HCEC 1CT (cell line): Measurements from ENCODE around the gene POLL.
"Not testable (repeated sequence)": the region's sequence is repeated elsewhere in the genome, so short reads cannot be mapped to it uniquely, and the experiment has no call there.

Experiments used
- DNase-seq: peaks from one replicate; pipeline ENCODE4 v3.0.0-alpha.2; 2017

POLL gene

DNA sequence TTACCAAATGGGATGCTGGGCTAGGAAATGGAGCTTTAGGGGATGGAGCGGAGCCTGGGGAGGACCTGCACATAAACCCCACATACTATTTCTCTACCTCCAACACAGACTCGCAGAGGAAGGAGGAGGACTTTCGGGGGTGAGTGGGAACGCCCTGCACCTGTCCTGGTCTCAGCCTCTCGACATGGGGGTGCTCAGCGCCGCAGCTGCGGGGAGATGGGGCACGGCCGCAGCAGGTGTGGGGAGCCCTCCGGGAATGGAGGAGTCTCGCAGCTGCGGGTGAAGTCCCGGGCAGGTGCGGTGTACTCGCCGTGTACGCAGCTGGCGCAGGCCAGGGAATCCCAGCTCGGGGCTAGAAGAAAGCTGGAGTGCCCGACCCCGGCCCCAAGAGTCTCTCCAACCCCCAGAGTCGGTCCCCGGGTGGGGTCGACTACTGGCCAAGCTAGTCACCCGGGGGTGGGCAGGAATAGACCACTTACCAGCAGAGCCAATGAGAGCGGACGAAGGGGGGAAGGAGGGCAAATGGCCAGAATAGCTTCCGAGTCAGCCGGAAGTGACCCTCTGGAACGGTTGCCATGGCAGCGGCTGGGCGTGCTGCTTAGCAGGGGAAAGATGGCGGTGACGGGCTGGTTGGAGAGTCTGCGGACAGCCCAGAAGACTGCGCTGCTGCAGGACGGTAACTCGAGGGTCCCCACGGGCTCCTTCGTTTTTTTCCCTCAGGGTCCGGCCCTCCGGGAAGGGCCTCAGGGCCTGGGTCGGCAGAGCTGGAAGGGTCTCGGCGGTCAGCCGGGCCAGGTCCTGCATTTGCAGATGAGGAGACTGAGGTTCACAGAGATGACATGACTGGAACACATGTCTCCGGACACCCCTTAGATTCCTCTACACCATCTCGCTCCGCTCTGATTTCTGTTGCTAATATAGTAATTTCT lies at the start of gene POLL, which contains the start of gene DPCD:
TSS of gene POLL (minus strand) at position 533 of the 929 bp plus-strand sequence. CDS start 897 bp downstream, outside the sequence.
TSS of gene DPCD (plus strand) at position 597 of the 929 bp plus-strand sequence. CDS start at position 613, 16 bp downstream.
- DNase-seq = peak; percentile 91

DNA sequence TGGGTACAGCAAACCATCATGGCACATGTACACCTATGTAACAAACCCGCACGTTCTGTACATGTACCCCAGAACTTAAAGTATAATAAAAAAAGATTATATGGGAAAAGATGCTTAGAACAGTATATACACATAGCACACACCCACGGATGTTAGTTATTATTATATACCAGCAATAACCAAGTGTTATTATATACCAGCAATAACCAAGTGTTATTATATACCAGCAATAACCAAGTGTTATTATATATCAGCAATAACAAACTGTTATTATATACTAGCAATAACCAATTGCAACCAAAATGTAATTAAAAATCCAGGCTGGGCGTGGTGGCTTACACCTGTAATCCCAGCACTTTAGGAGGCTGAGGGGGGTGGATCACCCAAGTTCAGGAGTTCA lies 45.5 kb upstream of the POLL start:
- DNase-seq = not testable (repeated sequence)

DNA sequence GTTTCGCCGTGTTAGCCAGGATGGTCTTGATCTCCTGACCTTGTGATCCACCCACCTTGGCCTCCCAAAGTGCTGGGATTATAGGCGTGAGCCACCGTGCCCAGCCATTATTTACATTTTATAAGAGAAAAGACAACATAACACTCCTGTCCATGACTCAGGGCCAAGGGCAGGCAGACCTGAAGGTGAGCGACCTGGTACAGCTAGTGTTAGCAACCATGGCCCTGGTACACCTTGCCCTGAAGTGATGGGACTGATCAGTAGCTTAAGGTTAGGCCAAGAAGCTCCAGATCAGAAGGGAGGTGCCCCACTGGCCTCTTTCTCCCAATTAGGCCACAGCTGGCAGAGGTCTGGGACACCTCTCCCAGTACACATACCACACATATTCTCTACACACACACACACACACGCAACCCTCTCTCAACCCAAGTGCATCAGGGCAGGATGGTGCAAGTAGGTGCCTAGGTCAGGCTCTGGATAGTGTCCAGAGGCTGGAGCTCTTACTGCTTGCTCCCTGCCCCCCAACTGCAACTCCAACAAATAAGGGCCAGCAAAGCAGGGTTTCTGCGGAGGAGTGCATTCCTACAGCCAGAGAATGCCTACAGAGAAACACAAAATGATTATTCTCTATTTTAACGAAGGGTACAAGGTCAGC lies 43.9 kb upstream of the POLL start:
- DNase-seq = no peak

DNA sequence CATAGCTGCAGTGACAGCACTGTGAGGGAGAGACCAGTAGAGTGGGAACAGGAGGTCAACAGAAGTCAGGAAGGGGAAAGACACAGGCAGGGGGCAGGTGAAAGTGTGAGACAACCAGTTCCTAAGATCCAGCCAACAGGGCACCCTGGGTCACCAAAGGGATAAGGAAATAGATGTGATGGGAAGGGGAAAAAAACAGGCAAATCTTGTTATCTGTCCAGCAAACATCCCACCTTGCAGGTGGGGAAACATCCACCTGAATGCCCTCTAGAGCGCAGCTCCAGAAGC lies 42.5 kb upstream of the POLL start:
- DNase-seq = no peak

DNA sequence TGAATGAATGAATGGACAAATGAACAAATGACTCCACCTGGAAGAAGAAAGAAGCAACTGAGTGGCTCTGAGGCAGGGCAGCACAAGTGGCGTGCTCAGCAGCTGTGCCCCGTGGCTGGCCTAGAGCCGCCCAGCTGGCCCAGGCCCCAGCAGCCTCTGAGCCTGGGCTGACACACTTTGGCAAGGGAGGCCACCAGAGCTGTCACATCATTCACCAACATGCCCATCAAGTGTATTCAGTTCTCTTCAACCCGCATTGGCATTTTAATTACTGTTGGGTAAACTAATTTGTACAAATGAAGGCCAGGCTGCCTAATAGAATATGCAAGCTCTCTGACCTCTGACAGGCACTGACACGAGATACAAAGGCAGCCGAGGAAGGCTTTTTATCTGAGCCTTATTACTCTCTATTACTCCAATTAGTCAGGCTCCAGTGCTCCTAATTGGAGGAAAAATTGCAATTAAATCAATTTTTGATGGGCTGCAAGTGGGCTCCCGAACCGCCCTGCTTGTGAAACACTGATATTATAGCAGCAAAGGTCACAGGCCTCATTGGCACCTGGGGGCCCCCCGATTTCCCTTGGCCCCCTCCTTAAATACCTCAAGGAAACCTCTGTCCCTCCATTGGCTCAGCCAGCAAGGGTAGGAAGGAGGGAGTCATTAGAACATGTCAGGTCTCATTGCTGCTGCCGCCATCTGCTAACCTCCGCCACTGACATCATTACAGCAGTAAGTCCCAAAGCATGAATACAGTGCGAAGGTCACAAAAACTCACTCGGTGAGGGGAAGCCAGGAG lies 42.0 kb upstream of the POLL start:
- no peak for DNase-seq

DNA sequence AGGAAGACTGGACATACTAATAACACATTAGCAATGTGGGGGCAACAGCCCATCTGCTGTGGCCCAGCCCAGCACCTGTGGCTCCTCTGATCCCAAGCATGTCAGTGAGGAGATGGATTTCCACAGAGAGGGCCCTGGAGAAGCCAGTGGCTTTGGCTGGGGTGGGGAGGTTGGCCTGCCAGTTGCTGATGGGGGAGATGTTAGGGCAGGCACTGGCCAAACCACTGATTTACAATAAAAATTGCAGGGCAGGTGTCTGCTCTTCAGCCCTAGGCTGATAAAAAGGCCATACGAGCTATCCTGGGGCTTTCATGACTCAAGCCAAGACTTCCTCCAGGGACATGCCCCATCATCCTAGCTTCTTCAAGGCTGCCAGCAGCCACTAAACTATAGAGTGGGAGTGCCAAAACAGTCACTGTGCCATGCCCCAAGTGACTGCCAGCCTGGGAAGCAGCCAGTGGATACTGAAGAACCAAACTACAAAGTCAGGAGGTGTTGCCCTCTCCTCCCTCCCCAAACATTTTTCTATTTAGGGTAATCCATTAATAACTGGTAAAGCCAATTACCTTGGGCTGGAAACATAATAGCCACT lies 37.9 kb upstream of the POLL start:
- DNase-seq = no peak

DNA sequence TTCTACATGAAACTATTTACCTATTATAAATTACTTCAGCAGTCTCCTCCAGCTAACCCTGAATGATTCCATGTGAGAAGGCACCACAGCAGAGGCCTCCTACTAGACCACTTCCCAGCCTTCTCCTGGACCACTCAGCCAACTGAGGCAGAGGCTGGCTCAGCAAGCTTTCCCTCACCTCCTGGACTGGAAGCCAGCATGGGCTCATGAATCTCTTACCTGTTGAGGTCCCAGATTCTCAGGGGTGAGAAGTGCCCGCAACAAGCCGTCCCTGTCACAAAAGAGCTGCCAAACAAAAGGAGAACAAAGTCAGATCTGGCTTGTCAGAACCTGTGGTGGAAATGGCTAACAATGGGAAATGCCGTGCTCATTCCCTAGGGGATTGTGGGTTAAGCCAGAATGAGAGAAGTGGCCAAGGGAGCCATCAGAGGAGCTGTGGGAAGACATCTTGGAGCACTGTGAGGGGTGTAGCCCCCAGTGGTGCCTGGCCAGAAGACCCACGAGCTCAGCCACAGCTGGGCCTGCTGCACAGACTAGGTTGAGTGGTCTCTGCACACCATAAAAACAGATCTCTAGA lies 36.6 kb upstream of the POLL start:
- no peak for DNase-seq

DNA sequence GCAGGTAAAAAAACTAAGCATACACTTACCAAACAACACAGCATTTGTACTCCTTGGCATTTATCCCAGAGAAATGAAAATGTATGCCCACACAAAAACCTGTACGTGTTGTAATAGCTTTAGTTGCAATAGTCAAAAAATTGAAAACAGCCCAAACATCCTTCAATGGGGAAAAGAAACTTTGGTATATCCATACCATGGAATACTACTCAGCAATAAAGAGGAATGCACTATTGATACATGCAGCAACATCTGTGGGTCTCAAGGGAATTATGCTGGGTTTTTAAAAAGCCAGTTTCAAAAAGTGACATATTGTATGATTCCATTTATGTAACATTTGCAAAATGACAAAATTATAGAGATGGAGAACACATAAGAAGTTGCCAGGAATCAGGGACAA lies 35.5 kb upstream of the POLL start:
- no peak for DNase-seq

DNA sequence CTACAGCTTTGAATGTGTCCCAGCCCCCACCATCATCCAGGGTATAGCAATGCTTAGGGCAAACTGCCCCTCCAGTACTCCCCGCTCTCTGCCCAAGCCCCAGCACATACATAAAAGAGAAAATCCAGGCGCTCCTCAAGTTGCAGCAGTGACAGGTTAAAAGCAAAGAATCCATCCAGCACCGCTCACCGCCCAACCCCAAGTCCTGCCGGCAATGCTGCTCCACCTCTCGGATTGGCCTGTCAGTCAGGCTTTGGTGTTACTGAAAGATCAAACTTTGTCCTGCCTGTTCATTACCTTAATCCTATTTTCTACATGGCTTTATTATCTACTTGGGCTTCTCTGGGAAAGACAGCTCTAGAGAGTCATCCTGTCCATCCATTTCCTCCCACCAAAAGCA lies 31.9 kb upstream of the POLL start:
- DNase-seq = no peak

DNA sequence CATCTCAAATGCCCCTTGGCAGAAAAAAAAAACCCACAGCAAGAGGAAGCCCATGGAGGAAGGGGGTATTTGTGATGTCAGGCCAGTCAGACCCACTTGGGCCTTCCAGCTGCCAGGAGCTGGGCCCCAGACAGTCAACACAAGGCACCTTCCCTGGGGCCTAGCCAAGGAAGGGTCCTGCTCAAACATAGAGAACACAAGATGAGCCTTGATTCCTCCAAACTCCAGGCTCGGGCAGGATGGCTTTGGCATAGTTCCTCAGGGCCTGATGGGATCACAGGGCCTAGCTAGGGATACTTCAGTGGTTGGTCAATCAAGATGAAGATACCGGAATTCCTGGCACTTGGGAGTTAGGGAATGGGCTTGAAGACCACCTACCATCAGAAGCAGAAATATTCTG lies 30.8 kb upstream of the POLL start:
- no peak for DNase-seq

DNA sequence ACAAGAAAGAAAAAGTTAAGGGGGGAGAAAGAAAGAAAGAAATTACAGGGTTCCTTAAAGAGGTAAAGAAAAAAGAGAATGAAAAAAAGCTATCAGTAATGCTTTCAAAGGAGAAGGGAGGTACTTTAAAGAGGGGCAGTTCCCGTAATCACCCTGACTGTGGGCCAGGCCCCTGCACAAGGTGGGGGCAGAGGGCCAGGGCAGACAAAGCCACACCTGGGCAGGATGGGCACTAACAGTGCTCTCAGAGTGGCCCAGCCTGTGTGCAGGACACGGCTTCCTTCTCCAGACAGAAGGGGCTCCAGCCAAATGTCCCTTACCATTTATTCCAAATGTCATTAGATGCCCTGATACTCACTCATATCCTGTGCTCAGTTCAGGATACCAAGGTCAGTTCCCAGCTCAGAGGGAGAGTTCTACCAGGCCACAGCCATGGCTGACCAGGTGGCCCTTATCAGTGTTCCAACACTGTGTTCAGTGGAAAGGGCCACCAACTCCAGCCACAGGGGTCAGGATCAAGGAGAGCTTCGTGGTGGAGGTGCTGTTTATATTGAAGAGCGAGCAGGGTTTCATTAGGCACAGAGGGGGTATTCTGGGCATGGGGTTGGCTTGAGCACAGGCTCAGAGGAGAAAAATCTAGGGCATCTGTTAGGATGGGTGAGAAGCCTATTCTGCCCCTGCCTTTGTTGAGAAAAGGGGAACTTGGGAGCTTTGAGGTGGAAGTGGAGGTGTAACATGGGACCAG lies 29.9 kb upstream of the POLL start:
- no peak for DNase-seq

DNA sequence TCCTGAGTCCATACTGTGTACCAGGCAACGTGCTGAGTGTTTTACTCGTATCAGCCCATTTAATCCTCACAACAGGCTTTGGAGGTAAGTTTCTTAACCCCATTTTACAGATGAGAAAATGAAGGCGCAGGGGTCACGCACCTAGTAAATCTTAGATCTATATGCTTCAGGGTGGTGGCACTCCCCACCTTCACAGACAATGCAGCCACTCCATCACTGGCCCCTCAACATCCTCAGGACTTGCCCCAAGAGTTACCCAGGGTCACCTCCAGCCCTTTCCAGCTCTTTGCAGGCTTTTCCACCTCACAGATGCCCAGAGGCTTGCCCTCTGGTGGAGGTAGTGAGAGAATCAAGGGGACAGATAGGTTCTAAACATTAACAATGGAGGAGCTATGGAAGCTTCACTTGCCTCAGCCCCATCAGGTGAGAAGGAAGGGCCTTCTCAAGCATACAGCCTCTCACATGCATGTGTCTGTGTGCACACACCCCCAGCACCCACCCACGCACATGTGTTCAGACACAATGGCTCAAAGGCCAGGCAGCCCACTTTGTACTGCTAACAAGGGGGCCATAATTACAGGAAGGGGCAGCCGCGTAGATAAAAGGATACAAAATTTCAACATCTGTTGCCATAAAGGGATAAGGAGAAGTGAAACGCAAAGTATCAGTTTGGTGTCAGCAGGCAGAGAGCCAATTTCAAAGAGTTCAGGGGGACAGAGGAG lies 29.2 kb upstream of the POLL start:
- peak; percentile 5 for DNase-seq

DNA sequence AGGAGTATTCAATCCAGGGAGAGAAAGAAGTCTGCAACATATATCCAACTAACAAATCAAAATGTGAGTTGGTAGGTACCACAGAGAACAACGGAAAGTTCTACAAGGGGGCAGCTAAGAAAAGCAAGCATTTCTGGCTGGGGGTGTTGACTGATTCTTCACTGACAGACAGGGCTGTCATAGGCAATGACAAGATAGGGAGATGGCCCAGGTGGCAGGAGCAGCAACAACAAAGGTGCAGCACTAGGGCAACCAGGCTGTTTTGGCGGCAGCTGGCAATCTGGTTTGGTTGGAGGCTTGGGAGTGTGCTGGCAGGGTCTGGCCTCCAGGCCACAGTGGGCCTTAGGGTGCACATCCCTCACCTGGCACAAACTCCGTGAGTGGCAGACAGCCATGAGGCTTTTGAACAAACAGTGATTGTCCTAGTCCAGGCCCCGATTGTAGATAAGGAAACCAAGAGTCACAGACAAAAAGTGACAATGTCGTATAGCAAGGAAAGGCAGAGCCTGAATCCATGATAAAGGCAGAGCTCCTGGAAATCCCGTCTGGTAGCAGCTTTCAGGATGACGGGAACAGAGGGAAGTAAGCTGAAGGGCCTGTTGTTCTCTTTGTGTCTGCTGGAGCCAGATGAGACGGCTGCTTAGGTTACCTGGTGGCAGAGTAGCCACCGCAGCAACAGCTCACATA lies 28.5 kb upstream of the POLL start:
- no peak for DNase-seq

DNA sequence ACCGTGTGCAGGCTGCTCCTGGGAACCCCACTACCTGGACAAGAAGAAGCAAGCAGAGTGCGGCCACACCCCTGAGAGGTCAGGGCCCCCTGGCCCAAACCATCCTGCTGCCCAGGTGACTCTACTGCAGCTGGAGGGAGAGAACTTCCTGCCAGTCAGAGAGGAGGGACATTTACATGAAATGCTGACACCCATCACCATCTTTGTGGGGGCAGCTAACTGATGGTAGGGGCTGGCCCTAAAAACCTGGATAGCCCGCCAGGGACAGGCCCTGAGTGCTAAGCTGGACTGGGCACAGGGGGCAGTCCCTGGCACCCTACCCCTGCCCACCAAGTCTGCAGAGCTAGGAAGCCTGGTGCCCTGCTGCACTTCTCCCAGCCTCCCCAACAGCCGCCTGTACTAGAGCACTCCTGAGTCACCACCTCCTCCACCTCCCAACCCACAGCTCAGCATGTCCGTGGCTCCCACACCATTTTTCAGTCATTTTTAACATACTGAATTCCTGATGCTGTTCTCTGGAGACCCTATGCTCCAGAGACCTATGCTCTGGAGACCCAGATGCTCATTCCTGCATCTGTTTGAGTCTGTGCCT lies 27.6 kb upstream of the POLL start:
- DNase-seq = no peak

DNA sequence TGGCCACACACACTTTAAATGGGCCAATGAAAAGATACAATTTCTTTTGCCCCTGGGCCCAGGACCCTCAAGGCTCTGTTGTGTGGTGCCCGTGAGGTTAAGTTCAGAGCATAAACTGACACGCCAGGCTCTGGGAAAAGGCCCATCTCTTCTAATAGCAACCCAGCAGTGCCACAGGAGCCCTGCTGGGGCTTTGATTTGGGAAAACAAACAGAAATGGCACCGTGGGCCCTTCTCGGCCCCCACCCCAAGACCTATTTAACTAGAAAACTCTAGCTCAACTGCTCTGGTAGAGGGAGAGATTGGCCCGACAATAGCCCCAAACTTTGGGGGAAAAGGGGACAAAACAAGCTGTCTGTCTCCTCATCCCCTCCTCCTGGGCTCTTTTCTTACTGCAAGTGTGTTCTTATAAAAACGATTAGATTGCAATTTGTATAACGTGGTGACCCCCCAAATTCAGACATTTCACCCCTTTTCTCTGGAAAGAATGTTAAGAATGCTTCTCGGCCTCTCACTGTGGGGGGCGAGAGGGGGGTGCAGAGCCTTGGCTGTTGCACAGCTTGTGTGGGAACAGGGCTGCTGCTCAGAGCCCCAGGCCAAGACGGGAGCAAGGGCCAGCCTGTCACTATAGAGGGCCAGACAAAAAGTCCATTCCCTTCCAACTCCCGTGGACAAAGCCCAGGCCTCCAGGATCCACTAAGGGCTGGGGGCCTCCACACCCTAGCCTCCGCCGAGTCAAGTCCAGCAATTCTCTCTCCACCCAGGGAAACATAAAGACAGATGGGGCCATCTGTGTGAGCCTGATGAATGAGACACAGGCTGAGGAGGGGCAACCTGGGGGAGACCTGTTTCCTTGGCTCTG lies 26.8 kb upstream of the POLL start:
- no peak for DNase-seq

DNA sequence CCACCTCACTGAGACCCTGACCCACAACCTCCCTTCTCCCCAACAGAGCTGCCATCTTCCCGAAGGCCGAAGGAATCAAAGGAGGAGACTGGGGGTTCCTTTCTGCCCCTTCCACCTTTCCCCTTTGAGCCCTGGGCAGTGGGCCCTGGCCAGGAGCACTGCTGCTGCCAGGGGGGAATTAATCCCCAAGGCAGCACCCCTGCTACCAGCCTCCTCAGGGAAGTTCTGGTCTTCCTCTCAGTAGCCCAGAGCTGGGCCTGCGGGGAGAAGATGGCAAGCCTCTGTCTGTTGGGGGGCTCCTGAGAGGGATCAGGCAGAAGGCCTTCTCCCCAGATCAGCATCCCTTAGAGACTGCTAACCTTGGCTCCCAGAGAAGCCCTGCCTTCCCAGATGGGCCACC lies 25.6 kb upstream of the POLL start:
- DNase-seq = no peak

DNA sequence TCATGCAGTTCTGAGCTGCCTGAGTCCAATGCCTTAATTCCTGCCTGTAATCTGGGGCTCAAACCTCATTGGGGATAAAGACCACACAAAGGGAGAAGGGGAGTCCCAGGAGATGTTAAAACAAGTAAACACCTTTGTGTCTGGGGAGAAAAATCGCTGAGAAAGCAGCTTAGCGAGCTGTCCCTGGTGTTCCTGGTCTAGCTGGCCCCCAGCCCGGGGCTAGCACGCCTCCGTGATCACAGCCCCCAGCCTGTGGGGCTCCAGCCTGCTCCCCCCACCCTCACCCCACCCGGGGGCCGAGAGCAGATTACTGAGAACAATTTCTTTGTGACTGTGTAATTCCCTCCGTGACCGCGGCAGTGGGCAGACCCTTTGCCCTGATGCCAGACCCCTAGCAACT lies 24.8 kb upstream of the POLL start:
- DNase-seq = no peak

DNA sequence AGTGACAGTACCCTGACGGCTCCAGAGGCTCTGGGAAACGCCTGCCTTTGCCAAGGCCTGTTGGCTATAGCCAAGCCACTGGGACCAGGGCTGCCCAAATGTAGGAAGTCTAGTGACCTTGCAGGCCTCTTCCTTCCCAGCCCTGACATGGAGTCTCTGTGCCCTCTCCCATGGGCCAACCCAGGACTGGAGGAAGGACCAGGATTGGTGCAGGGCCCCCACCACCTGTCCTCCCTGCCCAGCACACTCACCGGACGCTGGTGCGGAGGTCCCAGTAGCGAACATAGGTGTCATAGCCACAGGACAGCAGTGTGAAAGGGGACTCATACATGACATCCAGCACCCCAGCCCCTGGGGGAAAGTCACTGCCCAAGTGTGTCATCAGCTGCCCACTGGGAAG lies 24.0 kb upstream of the POLL start:
- DNase-seq = no peak
